ENCODE results near the gene EPAS1.

GRCh38 chr2:46387292-46387691 is 90.1 kb downstream of the EPAS1 start:
- TF ChIP-seq CTCF (IDR thresholded peaks at IDR 0.05) (no peak), POLR2A (IDR thresholded peaks at IDR 0.05) (no peak)

Data from uterus (tissue), 2 donors.